Subcutaneous adipose tissue (tissue), 4 donors: ENCODE results near the gene RINT1. TPM values are rescaled to one million over a fixed set of nuclear protein-coding genes. Genes with fewer than 3 reads are reported as not detected.

Source experiments
- total RNA-seq, 4 donors: library from RNA; depleted of rRNA; stranded (reverse); fragments of >200 nt; gene quantifications; one replicate each; pipeline ENCODE4 v1.1.0, GENCODE V29; 2016
- TF ChIP-seq, protein P1 (sequence below): fragments of 450-650 bp; IDR thresholded peaks from one replicate; pipeline ENCODE4 v1.5.1; 2016; ENCODE audit warnings: low read depth, mild to moderate bottlenecking, control low read depth, antibody characterized with exemption, moderate library complexity

Gene RINT1
- 10 to 100 TPM; 13.9 to 21.7 (median 18.6) TPM for total RNA-seq

- TF ChIP-seq, protein P1, sequence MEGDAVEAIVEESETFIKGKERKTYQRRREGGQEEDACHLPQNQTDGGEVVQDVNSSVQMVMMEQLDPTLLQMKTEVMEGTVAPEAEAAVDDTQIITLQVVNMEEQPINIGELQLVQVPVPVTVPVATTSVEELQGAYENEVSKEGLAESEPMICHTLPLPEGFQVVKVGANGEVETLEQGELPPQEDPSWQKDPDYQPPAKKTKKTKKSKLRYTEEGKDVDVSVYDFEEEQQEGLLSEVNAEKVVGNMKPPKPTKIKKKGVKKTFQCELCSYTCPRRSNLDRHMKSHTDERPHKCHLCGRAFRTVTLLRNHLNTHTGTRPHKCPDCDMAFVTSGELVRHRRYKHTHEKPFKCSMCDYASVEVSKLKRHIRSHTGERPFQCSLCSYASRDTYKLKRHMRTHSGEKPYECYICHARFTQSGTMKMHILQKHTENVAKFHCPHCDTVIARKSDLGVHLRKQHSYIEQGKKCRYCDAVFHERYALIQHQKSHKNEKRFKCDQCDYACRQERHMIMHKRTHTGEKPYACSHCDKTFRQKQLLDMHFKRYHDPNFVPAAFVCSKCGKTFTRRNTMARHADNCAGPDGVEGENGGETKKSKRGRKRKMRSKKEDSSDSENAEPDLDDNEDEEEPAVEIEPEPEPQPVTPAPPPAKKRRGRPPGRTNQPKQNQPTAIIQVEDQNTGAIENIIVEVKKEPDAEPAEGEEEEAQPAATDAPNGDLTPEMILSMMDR, result no peak
These were observed at the start of gene RINT1 for GRCh38 chr7:105531792-105532671. TSS of gene RINT1 (plus strand) at chr7:105532201. CDS start at chr7:105532316, 115 bp downstream.

GRCh38 chr7:105487579-105488571 lies 44.1 kb upstream of the RINT1 start:
- TF ChIP-seq, protein P1, result no peak

DNA sequence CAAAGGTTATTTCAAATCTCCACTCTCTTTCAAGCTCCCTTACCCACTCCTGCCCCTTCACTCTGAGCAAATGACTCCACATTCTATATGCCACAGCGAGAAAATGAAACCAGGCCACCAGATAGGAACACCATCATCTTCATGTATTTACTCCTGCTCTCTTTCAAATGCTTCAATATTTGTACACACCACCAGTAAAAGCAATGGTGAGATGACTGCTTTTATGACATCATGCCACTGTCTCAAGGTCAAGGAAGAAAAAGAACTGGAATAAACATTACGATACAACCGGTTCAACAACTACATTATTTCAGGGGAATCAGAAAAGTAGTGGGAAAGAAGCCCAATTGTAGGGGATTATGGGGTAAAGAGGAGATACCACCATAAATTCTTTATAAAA lies 42.6 kb upstream of the RINT1 start:
- TF ChIP-seq, protein P1, result no peak

GRCh38 chr7:105493196-105493922 lies 38.6 kb upstream of the RINT1 start:
- TF ChIP-seq, protein P1, result no peak

- TF ChIP-seq, protein P1, result no peak
These were observed 38.1 kb upstream of the RINT1 start for GRCh38 chr7:105493923-105494315.

- TF ChIP-seq, protein P1, result no peak
These were observed 35.5 kb upstream of the RINT1 start for GRCh38 chr7:105496521-105496920.
